CD14-positive monocyte (primary cell): ENCODE results near the gene WWOX. TPM values are rescaled to one million over a fixed set of nuclear protein-coding genes. Genes with fewer than 3 reads are reported as not detected.

Source experiments
- DNase-seq, 3 donors: peaks; one replicate each; pipeline ENCODE4 v3.0.0-alpha.2; 2011 to 2022
- H2AFZ ChIP-seq: 2 replicates; pipeline ENCODE4 v1.6.0; 2012; ENCODE audit warnings: mild to moderate bottlenecking, low read depth, low read length, inconsistent platforms; ENCODE audit not compliant: insufficient read depth, poor library complexity, severe bottlenecking
- H3K27ac ChIP-seq, 2 donors: 1 replicate in 1 of 2; 2 replicates in 1 of 2; pipeline ENCODE4 v1.5.1; 2012 to 2013; ENCODE audit warnings: low read length in 2 of 2, control low read depth in 1 of 2, inconsistent platforms in 1 of 2, low read depth in 1 of 2, mild to moderate bottlenecking in 1 of 2
- H3K27me3 ChIP-seq, 2 donors: one replicate each; pipeline versions ENCODE4 v1.6.0 to v1.6.1; 2011 to 2013; ENCODE audit warnings: low read length in 2 of 2; ENCODE audit not compliant: control insufficient read depth in 2 of 2, insufficient read depth in 2 of 2
- H3K36me3 ChIP-seq, 2 donors: replicated peaks in 1 of 2; 1 replicate in 1 of 2; 2 replicates in 1 of 2; pipeline versions ENCODE4 v1.5.1 to v1.6.1; 2012 to 2013; ENCODE audit warnings: low read length in 2 of 2, control low read depth in 1 of 2, inconsistent platforms in 1 of 2, mild to moderate bottlenecking in 1 of 2; ENCODE audit not compliant: insufficient read depth in 2 of 2, control insufficient read depth in 1 of 2
- H3K4me1 ChIP-seq, 2 donors: 1 replicate in 1 of 2; 2 replicates in 1 of 2; pipeline versions ENCODE4 v1.5.1 to v1.6.1; 2012 to 2013; ENCODE audit warnings: low read length in 2 of 2, control low read depth in 1 of 2, inconsistent platforms in 1 of 2, mild to moderate bottlenecking in 1 of 2, moderate library complexity in 1 of 2; ENCODE audit not compliant: insufficient read depth in 2 of 2, control insufficient read depth in 1 of 2
- H3K4me2 ChIP-seq: replicated peaks from 2 replicates; pipeline ENCODE3; 2012; ENCODE audit warnings: low read length, moderate library complexity, mild to moderate bottlenecking; ENCODE audit not compliant: poor library complexity, severe bottlenecking; ENCODE audit errors: extremely low read depth
- H3K4me3 ChIP-seq, 3 experiments: fragments of 200-600 bp in 1 of 3; sonication (generic) in 1 of 3; replicated peaks in 1 of 3; 1 replicate in 2 of 3; 2 replicates in 1 of 3; pipeline ENCODE4 v1.5.1; 2011 to 2013; ENCODE audit warnings: low read length in 3 of 3, mild to moderate bottlenecking in 3 of 3, control low read depth in 2 of 3, low read depth in 2 of 3, inconsistent platforms in 1 of 3, moderate library complexity in 1 of 3
- H3K79me2 ChIP-seq: 2 replicates; pipeline ENCODE4 v1.6.0; 2012; ENCODE audit warnings: mild to moderate bottlenecking, control low read depth, inconsistent platforms, low read length, moderate library complexity; ENCODE audit not compliant: insufficient read depth
- H3K9ac ChIP-seq: 2 replicates; pipeline ENCODE4 v1.6.0; 2017; ENCODE audit warnings: low read length, mild to moderate bottlenecking; ENCODE audit not compliant: insufficient read depth, poor library complexity, severe bottlenecking
- H3K9me3 ChIP-seq, 2 donors: replicated peaks in 1 of 2; 1 replicate in 1 of 2; 2 replicates in 1 of 2; pipeline versions ENCODE4 v1.5.1 to v1.6.1; 2012 to 2013; ENCODE audit warnings: low read length in 2 of 2, control low read depth in 1 of 2; ENCODE audit not compliant: control insufficient read depth in 1 of 2, insufficient read depth in 1 of 2
- H4K20me1 ChIP-seq: 2 replicates; pipeline ENCODE4 v1.6.0; 2012; ENCODE audit warnings: mild to moderate bottlenecking, low read length, control low read depth, moderate library complexity; ENCODE audit not compliant: insufficient read depth
- H3K27ac Mint-ChIP-seq, 7 donors: one replicate each; pipeline ENCODE4 v1.8.0; 2020; ENCODE audit warnings: mild to moderate bottlenecking in 7 of 7, mixed read lengths in 7 of 7, moderate library complexity in 6 of 7, inconsistent platforms in 2 of 7
- H3K27me3 Mint-ChIP-seq, 3 donors: one replicate each; pipeline ENCODE4 v1.8.0; 2021 to 2022; ENCODE audit warnings: low read depth in 3 of 3, mild to moderate bottlenecking in 3 of 3, mixed read lengths in 3 of 3, moderate library complexity in 3 of 3, inconsistent platforms in 1 of 3
- H3K36me3 Mint-ChIP-seq, 2 donors: one replicate each; pipeline ENCODE4 v1.8.0; 2020; ENCODE audit warnings: mixed read lengths in 2 of 2, inconsistent platforms in 1 of 2, mild to moderate bottlenecking in 1 of 2
- H3K4me1 Mint-ChIP-seq: one replicate; pipeline ENCODE4 v1.8.0; 2020; ENCODE audit warnings: mild to moderate bottlenecking, mixed read lengths
- H3K4me3 Mint-ChIP-seq, 2 donors: one replicate each; pipeline ENCODE4 v1.8.0; 2020; ENCODE audit warnings: mild to moderate bottlenecking in 2 of 2, mixed read lengths in 2 of 2, moderate library complexity in 1 of 2
- H3K9me3 Mint-ChIP-seq, 7 donors: one replicate each; pipeline ENCODE4 v1.8.0; 2020 to 2022; ENCODE audit warnings: mixed read lengths in 7 of 7, mild to moderate bottlenecking in 6 of 7, moderate library complexity in 6 of 7, inconsistent platforms in 2 of 7
- WGBS: methylation state at CpG from one replicate; pipeline ENCODE4 v1.1.5; 2013; ENCODE audit warnings: missing lambda C conversion rate; ENCODE audit not compliant: insufficient coverage; 5-methylcytosine and 5-hydroxymethylcytosine counted together
- intact Hi-C, 2 donors: fragments of 100-400 bp; cut with micrococcal nuclease; formaldehyde crosslinking; loops; one replicate each; pipeline versions ENCODE4 v1.15.0 to v1.15.1; 2023
- polyA plus RNA-seq, 3 donors: library from polyadenylated mRNA; depleted of rRNA in 1 of 3; unstranded in 2 of 3; stranded (reverse) in 1 of 3; fragments of 300-500 nt in 2 of 3; fragments of >200 nt in 1 of 3; fragmentation: Illumina TruSeq in 2 of 3; gene quantifications; 1 replicate in 2 of 3; 2 replicates in 1 of 3; pipeline ENCODE4 v1.2.3, GENCODE V29; 2012 to 2021
- TF ChIP-seq, protein P1 (sequence below): fragments of 200-600 bp; IDR thresholded peaks from one replicate; pipeline ENCODE4 v1.8.0; 2022; ENCODE audit warnings: antibody characterized with exemption, mild to moderate bottlenecking

The WWOX gene
- polyA plus RNA-seq, 3 donors = 4.0 to 7.0 (median 6.3) TPM

DNA sequence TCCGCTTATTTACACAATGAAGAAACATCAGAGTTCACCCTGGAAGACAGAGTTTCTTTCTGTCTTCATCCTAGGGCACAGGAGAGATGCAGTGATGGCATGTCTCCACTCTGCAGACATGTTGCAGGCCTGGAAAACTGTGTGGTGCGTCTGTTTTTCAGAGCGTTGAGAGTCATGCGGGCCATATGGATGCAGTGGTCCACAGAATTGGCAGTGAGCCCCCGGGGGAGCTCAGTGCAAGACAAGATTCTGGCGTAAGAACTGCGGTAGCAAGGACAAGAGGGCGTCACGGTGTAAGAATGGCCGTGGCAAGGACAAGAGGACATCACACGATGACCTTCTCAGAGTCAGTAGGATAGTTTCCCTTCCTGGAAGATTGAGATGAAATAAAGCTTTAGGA, 847.1 kb downstream of the WWOX start:
- no peak overlapping the region for H3K9ac ChIP-seq
- H3K27me3 ChIP-seq = no peaks in the 10 kb centered on the region
- Mint-ChIP-seq H3K27me3 (peaks cover 0 to 9% (median 4%) of the 10 kb centered on the region in 3 donors), H3K27ac (no peak overlapping the region), H3K4me1 (peaks cover 8% of the 10 kb centered on the region), H3K36me3 (no peaks in the 10 kb centered on the region), H3K4me3 (no peak overlapping the region), H3K9me3 (peaks cover 0 to 9% (median 3%) of the 10 kb centered on the region in 7 donors)
- no peaks in the 10 kb centered on the region for H3K79me2 ChIP-seq
- no peak overlapping the region for H3K4me3 ChIP-seq
- H3K4me1 ChIP-seq = peaks cover 0 to 4% of the 10 kb centered on the region in 2 donors
- 96% methylated on average over 8 of the region's 11 CpGs for whole genome bisulfite sequencing
- no peaks in the 10 kb centered on the region for H3K36me3 ChIP-seq
- DNase-seq = no peak
- no peak overlapping the region for H3K27ac ChIP-seq
- H3K9me3 ChIP-seq = peaks cover 0 to 4% of the 10 kb centered on the region in 2 donors
- no peak overlapping the region for H3K4me2 ChIP-seq
- no peak overlapping the region for H2AFZ ChIP-seq
- TF ChIP-seq, protein P1, sequence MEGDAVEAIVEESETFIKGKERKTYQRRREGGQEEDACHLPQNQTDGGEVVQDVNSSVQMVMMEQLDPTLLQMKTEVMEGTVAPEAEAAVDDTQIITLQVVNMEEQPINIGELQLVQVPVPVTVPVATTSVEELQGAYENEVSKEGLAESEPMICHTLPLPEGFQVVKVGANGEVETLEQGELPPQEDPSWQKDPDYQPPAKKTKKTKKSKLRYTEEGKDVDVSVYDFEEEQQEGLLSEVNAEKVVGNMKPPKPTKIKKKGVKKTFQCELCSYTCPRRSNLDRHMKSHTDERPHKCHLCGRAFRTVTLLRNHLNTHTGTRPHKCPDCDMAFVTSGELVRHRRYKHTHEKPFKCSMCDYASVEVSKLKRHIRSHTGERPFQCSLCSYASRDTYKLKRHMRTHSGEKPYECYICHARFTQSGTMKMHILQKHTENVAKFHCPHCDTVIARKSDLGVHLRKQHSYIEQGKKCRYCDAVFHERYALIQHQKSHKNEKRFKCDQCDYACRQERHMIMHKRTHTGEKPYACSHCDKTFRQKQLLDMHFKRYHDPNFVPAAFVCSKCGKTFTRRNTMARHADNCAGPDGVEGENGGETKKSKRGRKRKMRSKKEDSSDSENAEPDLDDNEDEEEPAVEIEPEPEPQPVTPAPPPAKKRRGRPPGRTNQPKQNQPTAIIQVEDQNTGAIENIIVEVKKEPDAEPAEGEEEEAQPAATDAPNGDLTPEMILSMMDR = no peak
- intact Hi-C loops = no loop called here
- H4K20me1 ChIP-seq = no peaks in the 10 kb centered on the region

DNA sequence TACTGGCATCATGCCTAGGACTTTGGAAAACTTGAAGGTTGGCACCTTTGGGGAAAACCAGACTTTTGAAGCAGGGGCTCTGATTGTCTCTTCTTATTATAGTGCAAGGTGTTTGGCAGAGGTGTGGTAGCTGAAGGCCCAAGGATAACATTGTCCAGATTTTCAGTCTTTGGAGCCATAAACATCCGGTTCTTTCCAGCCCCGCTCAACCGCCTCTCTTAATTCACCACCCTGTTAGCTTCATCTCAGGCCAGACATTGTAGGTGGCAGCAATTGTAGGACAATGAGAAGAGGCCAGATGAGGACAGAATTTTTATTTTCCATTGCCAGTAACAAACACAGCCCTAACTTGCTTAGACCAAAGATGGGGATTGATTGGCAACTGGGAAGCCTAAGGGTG, 851.3 kb downstream of the WWOX start:
- Mint-ChIP-seq H3K36me3 (no peaks in the 10 kb centered on the region), H3K9me3 (peaks cover 0 to 9% (median 7%) of the 10 kb centered on the region in 7 donors), H3K4me1 (no peaks in the 10 kb centered on the region), H3K4me3 (no peak overlapping the region), H3K27me3 (peaks cover 0 to 5% (median 1%) of the 10 kb centered on the region in 3 donors), H3K27ac (no peak overlapping the region)
- Histone ChIP-seq H3K9ac (no peak overlapping the region), H3K36me3 (no peaks in the 10 kb centered on the region), H4K20me1 (no peaks in the 10 kb centered on the region), H3K4me1 (no peaks in the 10 kb centered on the region), H3K4me2 (no peak overlapping the region), H3K79me2 (no peaks in the 10 kb centered on the region), H3K9me3 (peaks cover 0 to 4% of the 10 kb centered on the region in 2 donors), H2AFZ (no peak overlapping the region), H3K4me3 (no peak overlapping the region), H3K27me3 (no peaks in the 10 kb centered on the region), H3K27ac (no peak overlapping the region)
- whole genome bisulfite sequencing = no CpG with 5 or more reads among the region's 3 CpGs
- no peak for DNase-seq
- intact Hi-C loops = no loop called here
- TF ChIP-seq, protein P1 = no peak
